GM12878 (cell line): ENCODE measurements around the gene ABI2. TPM values are rescaled to one million over a fixed set of nuclear protein-coding genes. Genes with fewer than 3 reads are reported as not detected.

Source experiments
- ATAC-seq: fragments of 200-7000 bp; cut with Tn5 transposase; 3 replicates; pipeline ENCODE4 v1.9.1; 2020; ENCODE audit warnings: mild to moderate bottlenecking, moderate library complexity
- BruUV-seq: library from RNA; stranded (reverse); fragments of 400-500 nt; replicated peaks from 2 replicates; lab custom pipeline; 2021; lab: Mats Ljungman, UMichigan
- CTCF ChIA-PET: fragments of 300-600 bp; sonication (Branson Sonifier 250); formaldehyde crosslinking; extraction: SDS; loops from one replicate; lab custom pipeline; 2021; ENCODE audit warnings: inconsistent platforms; lab: Yijun Ruan, JAX
- POLR2A ChIA-PET: fragments of 350-600 bp; formaldehyde crosslinking; extraction: SDS; loops from one replicate; lab custom pipeline; 2021; ENCODE audit warnings: inconsistent platforms; lab: Charles Lee
- RAD21 ChIA-PET: fragments of 300-600 bp; sonication (Branson Sonifier 250); formaldehyde crosslinking; loops from one replicate; lab custom pipeline; 2023; ENCODE audit warnings: antibody characterized with exemption; ENCODE audit not compliant: unreplicated experiment; lab: Charles Lee
- SMC1A ChIA-PET: fragments of 300-600 bp; sonication (Branson Sonifier 250); formaldehyde crosslinking; loops from one replicate; lab custom pipeline; 2023; ENCODE audit not compliant: unreplicated experiment, uncharacterized antibody; lab: Charles Lee
- DNase-seq: peaks from one replicate; pipeline ENCODE4 v3.0.0-alpha.2; 2011; ENCODE audit warnings: low read depth, low spot score
- FAIRE-seq: peaks from 3 replicates; lab custom pipeline; 2011; peaks lifted over from hg19 to GRCh38; lab: Jason Lieb, UNC
- H2AFZ ChIP-seq: 2 replicates; pipeline ENCODE4 v1.6.0; 2011; ENCODE audit warnings: low read depth, low read length, control low read depth; ENCODE audit not compliant: control insufficient read depth
- H3K27ac ChIP-seq: 2 replicates; pipeline ENCODE4 v1.5.1; 2011; ENCODE audit warnings: control low read depth; ENCODE audit not compliant: control insufficient read depth, insufficient read depth
- H3K27me3 ChIP-seq, 2 experiments: replicated peaks in 1 of 2; 2 replicates each; pipeline versions ENCODE4 v1.6.0 to v1.6.1; 2011; ENCODE audit warnings: low read length in 1 of 2; ENCODE audit not compliant: control insufficient read depth in 2 of 2, insufficient read depth in 2 of 2
- H3K36me3 ChIP-seq, 2 experiments: 2 replicates each; pipeline ENCODE4 v1.5.1; 2011; ENCODE audit warnings: low read length in 1 of 2; ENCODE audit not compliant: control insufficient read depth in 2 of 2, insufficient read depth in 2 of 2
- H3K4me1 ChIP-seq: 2 replicates; pipeline ENCODE4 v1.6.1; 2011; ENCODE audit warnings: mild to moderate bottlenecking, low read length, moderate library complexity, mixed read lengths; ENCODE audit not compliant: control insufficient read depth, insufficient read depth
- H3K4me2 ChIP-seq: 2 replicates; pipeline ENCODE4 v1.6.0; 2011; ENCODE audit warnings: control low read depth; ENCODE audit not compliant: control insufficient read depth, insufficient read depth
- H3K4me3 ChIP-seq: fragments of 200-600 bp; sonication (generic); 2 replicates; pipeline ENCODE4 v1.5.1; 2016
- H3K79me2 ChIP-seq: 2 replicates; pipeline ENCODE4 v1.6.0; 2011; ENCODE audit warnings: low read length; ENCODE audit not compliant: control insufficient read depth, insufficient read depth
- H3K9ac ChIP-seq: 2 replicates; pipeline ENCODE4 v1.8.0; 2011; ENCODE audit warnings: low read length, control low read depth, mixed read lengths; ENCODE audit not compliant: control insufficient read depth, insufficient read depth
- H3K9me3 ChIP-seq: replicated peaks from 3 replicates; pipeline ENCODE4 v1.5.1; 2011; ENCODE audit warnings: mild to moderate bottlenecking, low read length; ENCODE audit not compliant: control insufficient read depth, insufficient read depth
- H4K20me1 ChIP-seq: 2 replicates; pipeline ENCODE4 v1.6.0; 2011; ENCODE audit not compliant: control insufficient read depth, insufficient read depth
- ATF3 ChIP-seq: IDR thresholded peaks from 2 replicates; pipeline ENCODE4 v1.6.1; 2011; ENCODE audit warnings: low read depth, mild to moderate bottlenecking, low read length, moderate library complexity, borderline replicate concordance; ENCODE audit errors: extremely low read depth
- BHLHE40 ChIP-seq, 2 experiments: fragments of 450-650 bp in 1 of 2; IDR thresholded peaks; 2 replicates each; pipeline ENCODE4 v1.6.1; 2011 to 2017; ENCODE audit warnings: low read depth in 2 of 2, borderline replicate concordance in 1 of 2, improper control_type of control experiment in 1 of 2, low read length in 1 of 2, mild to moderate bottlenecking in 1 of 2
- E2F4 ChIP-seq: IDR thresholded peaks from 2 replicates; pipeline ENCODE4 v1.6.1; 2012; ENCODE audit warnings: low read depth, low read length, improper control_type of control experiment
- GATAD2B ChIP-seq: fragments of 450-650 bp; conservative IDR thresholded peaks from 2 replicates; pipeline ENCODE4 v1.6.1; 2017; ENCODE audit warnings: low read depth, mild to moderate bottlenecking, moderate library complexity
- MXI1 ChIP-seq: fragments of 150-350 bp; IDR thresholded peaks from 2 replicates; pipeline ENCODE4 v1.6.1; 2011; ENCODE audit warnings: low read depth, mild to moderate bottlenecking, inconsistent platforms, low read length, improper control_type of control experiment
- NR2C1 ChIP-seq: fragments of 450-650 bp; IDR thresholded peaks from 2 replicates; pipeline ENCODE4 v1.6.1; 2017; ENCODE audit warnings: antibody characterized with exemption, mild to moderate bottlenecking, moderate library complexity
- NRF1 ChIP-seq: conservative IDR thresholded peaks from 2 replicates; pipeline ENCODE4 v1.6.1; 2011; ENCODE audit warnings: mild to moderate bottlenecking, low read depth, low read length, improper control_type of control experiment
- PAX5 ChIP-seq: IDR thresholded peaks from 2 replicates; pipeline ENCODE4 v1.6.1; 2011; ENCODE audit warnings: low read depth, low read length, borderline replicate concordance
- POLR2A ChIP-seq: IDR thresholded peaks from 2 replicates; pipeline ENCODE4 v1.6.1; 2011; ENCODE audit warnings: low read depth, mild to moderate bottlenecking, low read length
- RB1 ChIP-seq: fragments of 450-650 bp; formaldehyde crosslinking; IDR thresholded peaks from 2 replicates; pipeline ENCODE4 v1.6.1; 2017; ENCODE audit warnings: mild to moderate bottlenecking, borderline replicate concordance
- RBBP5 ChIP-seq: fragments of 200-600 bp; sonication (generic); conservative IDR thresholded peaks from 2 replicates; pipeline ENCODE4 v1.6.1; 2016
- SMARCA5 ChIP-seq: fragments of 450-650 bp; IDR thresholded peaks from 2 replicates; pipeline ENCODE4 v1.6.1; 2017; ENCODE audit warnings: mild to moderate bottlenecking
- ZNF592 ChIP-seq: fragments of 450-650 bp; IDR thresholded peaks from 2 replicates; pipeline ENCODE4 v1.6.1; 2017; ENCODE audit warnings: mild to moderate bottlenecking, moderate library complexity
- WGBS: methylation state at CpG from one replicate; pipeline ENCODE4 v1.1.6; 2016; ENCODE audit warnings: low lambda C conversion rate; ENCODE audit not compliant: insufficient replicate concordance, insufficient coverage; ENCODE audit errors: missing lambda C conversion rate; 5-methylcytosine and 5-hydroxymethylcytosine counted together
- in situ Hi-C: fragments of 300-500 bp; cut with MboI; formaldehyde crosslinking; loops from 9 replicates; pipeline ENCODE4 v1.14.3; 2018; ENCODE audit warnings: mixed read lengths
- intact Hi-C: fragments of 100-400 bp; cut with micrococcal nuclease; formaldehyde crosslinking; loops from one replicate; pipeline ENCODE4 v1.14.2; 2022; ENCODE audit not compliant: unreplicated experiment
- polyA plus RNA-seq, 11 experiments: library from polyadenylated mRNA; depleted of rRNA in 4 of 11; unstranded in 6 of 11; stranded (reverse) in 5 of 11; fragments of >200 nt; fragmentation: Nextera tagmentation in 4 of 11; fragmentation: Illumina TruSeq in 1 of 11; extraction: Ambion mirVana in 4 of 11; extraction: Trizol in 1 of 11; gene quantifications; 1 replicate in 1 of 11; 2 replicates in 10 of 11; pipeline versions ENCODE4 v1.2.1 to v1.2.3, GENCODE V29; 2011 to 2016; ENCODE audit warnings: inconsistent platforms in 2 of 11, missing spikeins in 2 of 11, low read depth in 1 of 11
- total RNA-seq, 4 experiments: library from RNA; depleted of rRNA in 3 of 4; stranded (reverse); fragments of >200 nt in 3 of 4; fragmentation: Illumina TruSeq in 1 of 4; extraction: Trizol in 1 of 4; gene quantifications; 2 replicates each; pipeline versions ENCODE4 v1.2.1 to v1.2.3, GENCODE V29; 2013 to 2021
- TF ChIP-seq, protein P1 (sequence below): fragments of 150-350 bp; IDR thresholded peaks from 2 replicates; pipeline ENCODE4 v1.6.1; 2016; ENCODE audit warnings: low read depth, low read length
- TF ChIP-seq, protein P2 (sequence below): IDR thresholded peaks from 2 replicates; pipeline ENCODE4 v1.6.1; 2011; ENCODE audit warnings: mild to moderate bottlenecking, low read depth, low read length, moderate library complexity; ENCODE audit not compliant: insufficient replicate concordance

Gene ABI2
- total and polyA plus RNA-seq, 10 of the 15 experiments (the other 5 are each of a cell fraction or from before 2014, with no cell fraction given) = 8.9 to 44.5 (median 30.3) TPM

GRCh38 chr2:203436496-203436895 is 108.3 kb downstream of the ABI2 start:
- Histone ChIP-seq H3K27me3 (no peaks in the 10 kb centered on the region), H4K20me1 (no peaks in the 10 kb centered on the region), H3K27ac (no peak overlapping the region), H3K4me2 (no peak overlapping the region), H3K4me1 (no peaks in the 10 kb centered on the region), H3K36me3 (no peaks in the 10 kb centered on the region), H3K79me2 (no peaks in the 10 kb centered on the region), H2AFZ (no peak overlapping the region), H3K9ac (no peak overlapping the region), H3K4me3 (no peak overlapping the region), H3K9me3 (no peaks in the 10 kb centered on the region)
- ChIA-PET POLR2A (no interaction called here), RAD21 (no interaction called here), SMC1A (interaction anchor here (0.6 to 1.0 kb wide), 2 partner anchors 17 to 609 kb away, joined by 3 read pairs; no protein-coding TSS in a partner anchor), CTCF (interaction anchor here (0.6 to 1.6 kb wide), 3 partner anchors 17 to 1052 kb away, joined by 3 to 4 read pairs (median 3); no protein-coding TSS in a partner anchor)
- BruUV-seq = no TSS peak
- WGBS = 84% methylated on average over 2 of the region's 2 CpGs
- intact Hi-C loops = no loop called here
- DNase-seq (no peak), FAIRE-seq (no peak), ATAC-seq (no peak)
- in situ Hi-C loops = no loop called here
- no peak for TF ChIP-seq BHLHE40 (IDR thresholded peaks at IDR 0.05; ENCODE audit: borderline replicate concordance in 1 of 2, low read depth in 2 of 2, low read length in 1 of 2)
- TF ChIP-seq, protein P1, sequence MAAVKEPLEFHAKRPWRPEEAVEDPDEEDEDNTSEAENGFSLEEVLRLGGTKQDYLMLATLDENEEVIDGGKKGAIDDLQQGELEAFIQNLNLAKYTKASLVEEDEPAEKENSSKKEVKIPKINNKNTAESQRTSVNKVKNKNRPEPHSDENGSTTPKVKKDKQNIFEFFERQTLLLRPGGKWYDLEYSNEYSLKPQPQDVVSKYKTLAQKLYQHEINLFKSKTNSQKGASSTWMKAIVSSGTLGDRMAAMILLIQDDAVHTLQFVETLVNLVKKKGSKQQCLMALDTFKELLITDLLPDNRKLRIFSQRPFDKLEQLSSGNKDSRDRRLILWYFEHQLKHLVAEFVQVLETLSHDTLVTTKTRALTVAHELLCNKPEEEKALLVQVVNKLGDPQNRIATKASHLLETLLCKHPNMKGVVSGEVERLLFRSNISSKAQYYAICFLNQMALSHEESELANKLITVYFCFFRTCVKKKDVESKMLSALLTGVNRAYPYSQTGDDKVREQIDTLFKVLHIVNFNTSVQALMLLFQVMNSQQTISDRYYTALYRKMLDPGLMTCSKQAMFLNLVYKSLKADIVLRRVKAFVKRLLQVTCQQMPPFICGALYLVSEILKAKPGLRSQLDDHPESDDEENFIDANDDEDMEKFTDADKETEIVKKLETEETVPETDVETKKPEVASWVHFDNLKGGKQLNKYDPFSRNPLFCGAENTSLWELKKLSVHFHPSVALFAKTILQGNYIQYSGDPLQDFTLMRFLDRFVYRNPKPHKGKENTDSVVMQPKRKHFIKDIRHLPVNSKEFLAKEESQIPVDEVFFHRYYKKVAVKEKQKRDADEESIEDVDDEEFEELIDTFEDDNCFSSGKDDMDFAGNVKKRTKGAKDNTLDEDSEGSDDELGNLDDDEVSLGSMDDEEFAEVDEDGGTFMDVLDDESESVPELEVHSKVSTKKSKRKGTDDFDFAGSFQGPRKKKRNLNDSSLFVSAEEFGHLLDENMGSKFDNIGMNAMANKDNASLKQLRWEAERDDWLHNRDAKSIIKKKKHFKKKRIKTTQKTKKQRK = no peak
- no peak for TF ChIP-seq RBBP5
- TF ChIP-seq NR2C1 = no peak
- no peak for TF ChIP-seq ZNF592
- TF ChIP-seq RB1 = no peak
- no peak for TF ChIP-seq ATF3
- no peak for TF ChIP-seq SMARCA5
- TF ChIP-seq GATAD2B = no peak
- TF ChIP-seq, protein P2, sequence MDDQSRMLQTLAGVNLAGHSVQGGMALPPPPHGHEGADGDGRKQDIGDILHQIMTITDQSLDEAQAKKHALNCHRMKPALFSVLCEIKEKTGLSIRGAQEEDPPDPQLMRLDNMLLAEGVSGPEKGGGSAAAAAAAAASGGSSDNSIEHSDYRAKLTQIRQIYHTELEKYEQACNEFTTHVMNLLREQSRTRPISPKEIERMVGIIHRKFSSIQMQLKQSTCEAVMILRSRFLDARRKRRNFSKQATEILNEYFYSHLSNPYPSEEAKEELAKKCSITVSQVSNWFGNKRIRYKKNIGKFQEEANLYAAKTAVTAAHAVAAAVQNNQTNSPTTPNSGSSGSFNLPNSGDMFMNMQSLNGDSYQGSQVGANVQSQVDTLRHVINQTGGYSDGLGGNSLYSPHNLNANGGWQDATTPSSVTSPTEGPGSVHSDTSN = no peak
- TF ChIP-seq MXI1 = no peak
- no peak for TF ChIP-seq E2F4
- TF ChIP-seq NRF1 = no peak
- TF ChIP-seq POLR2A = no peak
- TF ChIP-seq PAX5 = no peak
